Adrenal gland (tissue), 12 donors: ENCODE results near the gene SCGB1C1. TPM values are rescaled to one million over a fixed set of nuclear protein-coding genes. Genes with fewer than 3 reads are reported as not detected.
"Not testable (repeated sequence)": the region's sequence is repeated elsewhere in the genome, so short reads cannot be mapped to it uniquely, and the experiment has no call there.

Source experiments
- DNase-seq, 7 donors: peaks; one replicate each; pipeline ENCODE4 v3.0.0-alpha.2; 2019 to 2020
- H3K27ac ChIP-seq, 5 donors: fragments of 200-600 bp; sonication (generic) in 4 of 5; 1 replicate in 3 of 5; 2 replicates in 2 of 5; pipeline versions ENCODE4 v1.5.1 to v1.8.0; 2016 to 2020; ENCODE audit warnings: mild to moderate bottlenecking in 1 of 5
- H3K27me3 ChIP-seq: fragments of 200-600 bp; 2 replicates; pipeline ENCODE4 v1.8.0; 2021
- H3K36me3 ChIP-seq, 2 donors: fragments of 200-600 bp; replicated peaks in 1 of 2; 1 replicate in 1 of 2; 2 replicates in 1 of 2; pipeline versions ENCODE4 v1.5.1 to v1.8.0; 2018 to 2022
- H3K4me1 ChIP-seq, 2 donors: fragments of 200-600 bp; replicated peaks in 1 of 2; 1 replicate in 1 of 2; 2 replicates in 1 of 2; pipeline versions ENCODE4 v1.5.1 to v1.8.0; 2018 to 2021
- H3K4me3 ChIP-seq, 4 donors: fragments of 200-600 bp; sonication (generic) in 3 of 4; one replicate each; pipeline ENCODE4 v1.5.1; 2016 to 2018
- H3K9me3 ChIP-seq, 3 donors: fragments of 200-600 bp; sonication (generic) in 1 of 3; replicated peaks in 1 of 3; 1 replicate in 2 of 3; 2 replicates in 1 of 3; pipeline versions ENCODE4 v1.5.1 to v1.8.0; 2016 to 2021
- POLR2A ChIP-seq, 2 donors: fragments of 450-650 bp; IDR thresholded peaks; one replicate each; pipeline ENCODE4 v1.6.1; 2017; ENCODE audit warnings: antibody characterized with exemption in 2 of 2, mild to moderate bottlenecking in 2 of 2, moderate library complexity in 1 of 2
- WGBS, 4 donors: extraction: QIAGEN DNeasy Blood & Tissue Kit in 2 of 4; methylation state at CpG; one replicate each; pipeline versions ENCODE4 v1.1.5 to v1.1.7; 2013 to 2017; 5-methylcytosine and 5-hydroxymethylcytosine counted together
- intact Hi-C, 2 donors: fragments of 100-400 bp; cut with DNase I; formaldehyde crosslinking; loops; one replicate each; pipeline versions ENCODE4 v1.14.1 to v1.15.0; 2022 to 2023
- polyA plus RNA-seq, 3 donors: library from polyadenylated mRNA; stranded (reverse); fragments of 200-250 nt in 2 of 3; fragments of 350-450 nt in 1 of 3; fragmentation: Illumina TruSeq in 1 of 3; extraction: RNeasy Lipid Tissue Mini Kit (QIAGEN cat#74804) in 1 of 3; gene quantifications; one replicate each; pipeline ENCODE4 v1.2.3, GENCODE V29; 2013 to 2014
- total RNA-seq, 9 donors: library from RNA; depleted of rRNA in 4 of 9; stranded (reverse); fragments of >200 nt in 4 of 9; fragments of 120-200 nt in 1 of 9; fragmentation: NEBNext Ultra II Directional in 1 of 9; extraction: Animal tissue kit (Norgen Biotek cat#: 25700) in 1 of 9; gene quantifications; one replicate each; pipeline versions ENCODE4 v1.1.0 to v1.2.4, GENCODE V29; 2013 to 2023
- TF ChIP-seq, protein P1 (sequence below), 6 experiments: fragments of 450-650 bp in 4 of 6; fragments of 200-600 bp in 2 of 6; sonication (generic) in 1 of 6; IDR thresholded peaks; 1 replicate in 5 of 6; 2 replicates in 1 of 6; pipeline versions ENCODE4 v1.5.1 to v1.8.0; 2016 to 2021; ENCODE audit warnings: antibody characterized with exemption in 6 of 6, mild to moderate bottlenecking in 2 of 6, moderate library complexity in 1 of 6
- donor health status: healthy with polysubstance abuse.
- donor health status: Bipolar disorder and iron deficiency.
- donor health status: DM: yes; HTN: yes; CAD: no.
- donor health status: DM: no; HTN: no; CAD: no.
- donor health status: DM: no; HTN: no; CAD: no.
- donor health status: DM: yes; HTN: yes; CAD: no.

SCGB1C1 gene
- total and polyA plus RNA-seq, 12 donors, result not detected

DNA sequence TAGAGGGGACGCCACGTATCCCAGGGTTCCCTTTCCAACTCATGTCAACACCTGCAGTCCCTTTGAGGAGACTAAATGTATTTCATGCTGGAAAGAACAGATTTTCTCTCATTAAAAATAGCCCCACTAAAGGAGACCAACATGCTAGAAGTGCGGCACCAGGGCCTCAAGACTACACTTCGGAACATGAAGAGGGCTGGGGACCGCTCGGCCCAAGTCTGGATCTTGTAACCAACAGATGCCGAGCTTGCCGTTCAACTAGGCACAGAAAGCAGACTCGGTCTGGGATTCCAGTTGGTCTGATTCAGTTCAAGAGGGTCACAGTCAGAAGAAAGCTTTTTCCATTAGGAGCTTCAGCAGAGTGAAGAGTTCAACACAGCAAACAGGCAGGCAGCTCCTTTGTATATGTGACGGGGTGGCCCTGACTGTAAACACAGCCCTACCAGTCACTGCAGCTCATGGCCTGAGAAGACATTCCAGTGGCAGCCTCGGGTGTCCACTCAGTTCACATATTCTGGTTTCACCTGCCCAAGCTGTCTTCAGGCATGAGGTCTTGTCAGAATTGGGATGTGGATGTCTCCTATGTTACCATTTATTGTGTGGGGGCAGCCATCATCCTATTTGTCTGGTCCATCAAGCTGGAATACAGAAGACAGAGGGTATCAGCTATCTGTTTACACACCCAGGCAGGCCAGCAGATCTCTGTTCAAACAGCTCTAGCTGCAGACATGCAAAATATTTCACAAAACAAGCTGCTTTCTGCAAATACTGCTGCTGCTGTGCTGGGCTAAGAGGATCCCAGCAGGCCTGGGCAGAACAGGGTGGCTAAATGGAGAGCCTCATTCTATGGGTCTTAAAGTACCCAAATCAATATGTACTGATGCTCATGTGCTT, 23.4 kb downstream of the SCGB1C1 start:
- WGBS, 4 donors, result 88 to 92% (median 90%) methylated on average over 4 to 11 of the region's 11 CpGs
- H3K27ac ChIP-seq, result no peak overlapping the region
- no peak overlapping the region for H3K4me3 ChIP-seq
- TF ChIP-seq POLR2A (IDR thresholded peaks at IDR 0.05), result no peak
- TF ChIP-seq, protein P1, sequence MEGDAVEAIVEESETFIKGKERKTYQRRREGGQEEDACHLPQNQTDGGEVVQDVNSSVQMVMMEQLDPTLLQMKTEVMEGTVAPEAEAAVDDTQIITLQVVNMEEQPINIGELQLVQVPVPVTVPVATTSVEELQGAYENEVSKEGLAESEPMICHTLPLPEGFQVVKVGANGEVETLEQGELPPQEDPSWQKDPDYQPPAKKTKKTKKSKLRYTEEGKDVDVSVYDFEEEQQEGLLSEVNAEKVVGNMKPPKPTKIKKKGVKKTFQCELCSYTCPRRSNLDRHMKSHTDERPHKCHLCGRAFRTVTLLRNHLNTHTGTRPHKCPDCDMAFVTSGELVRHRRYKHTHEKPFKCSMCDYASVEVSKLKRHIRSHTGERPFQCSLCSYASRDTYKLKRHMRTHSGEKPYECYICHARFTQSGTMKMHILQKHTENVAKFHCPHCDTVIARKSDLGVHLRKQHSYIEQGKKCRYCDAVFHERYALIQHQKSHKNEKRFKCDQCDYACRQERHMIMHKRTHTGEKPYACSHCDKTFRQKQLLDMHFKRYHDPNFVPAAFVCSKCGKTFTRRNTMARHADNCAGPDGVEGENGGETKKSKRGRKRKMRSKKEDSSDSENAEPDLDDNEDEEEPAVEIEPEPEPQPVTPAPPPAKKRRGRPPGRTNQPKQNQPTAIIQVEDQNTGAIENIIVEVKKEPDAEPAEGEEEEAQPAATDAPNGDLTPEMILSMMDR (IDR thresholded peaks at IDR 0.05), result no peak
- intact Hi-C loops, result no loop called here
- DNase-seq, result peak in 4 of 7 donors; percentile 5 to 37 (median 14)
- H3K4me1 ChIP-seq, result no peaks in the 10 kb centered on the region
- H3K27me3 ChIP-seq, result no peaks in the 10 kb centered on the region
- H3K9me3 ChIP-seq, result no peaks in the 10 kb centered on the region
- H3K36me3 ChIP-seq, result peaks cover 0 to 41% of the 10 kb centered on the region in 2 donors

DNA sequence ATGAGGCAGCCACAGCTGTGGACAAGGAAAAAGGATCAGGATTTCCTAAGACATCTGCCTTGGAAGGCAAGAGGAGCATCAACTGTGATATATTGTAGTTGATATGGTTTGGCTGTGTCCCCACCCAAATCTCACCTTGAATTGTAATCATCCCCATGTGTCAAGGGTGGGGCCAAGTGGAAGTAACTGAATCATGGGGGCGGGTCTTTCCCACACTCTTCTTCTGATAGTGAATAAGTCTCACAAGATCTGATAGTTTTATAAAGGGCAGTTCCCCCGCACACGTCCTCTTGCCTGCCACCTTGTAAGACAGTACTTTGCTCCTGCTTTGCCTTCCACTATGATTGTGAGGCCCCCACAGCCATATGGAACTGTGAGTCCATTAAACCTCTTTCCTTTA, 24.8 kb downstream of the SCGB1C1 start:
- Histone ChIP-seq H3K9me3 (no peaks in the 10 kb centered on the region), H3K27ac (no peak overlapping the region), H3K4me3 (no peak overlapping the region), H3K27me3 (no peaks in the 10 kb centered on the region), H3K4me1 (no peaks in the 10 kb centered on the region), H3K36me3 (peaks cover 0 to 27% of the 10 kb centered on the region in 2 donors)
- intact Hi-C loops, result no loop called here
- 93 to 97% (median 95%) methylated on average over 3 of the region's 3 CpGs for WGBS, 4 donors
- DNase-seq, result peak in 2 of 7 donors; percentile 5 to 34
- TF ChIP-seq, protein P1 (IDR thresholded peaks at IDR 0.05), result no peak
- no peak for TF ChIP-seq POLR2A (IDR thresholded peaks at IDR 0.05)

- H3K27me3 ChIP-seq, result no peaks in the 10 kb centered on the region
- TF ChIP-seq POLR2A (IDR thresholded peaks at IDR 0.05), result no peak
- TF ChIP-seq, protein P1 (IDR thresholded peaks at IDR 0.05), result no peak
- no peak overlapping the region for H3K27ac ChIP-seq
- WGBS, 4 donors, result 91 to 93% (median 92%) methylated on average over 17 to 29 of the region's 29 CpGs
- H3K9me3 ChIP-seq, result no peaks in the 10 kb centered on the region
- no peaks in the 10 kb centered on the region for H3K4me1 ChIP-seq
- peaks cover 0 to 14% of the 10 kb centered on the region in 2 donors for H3K36me3 ChIP-seq
- intact Hi-C loops, result no loop called here
- no peak overlapping the region for H3K4me3 ChIP-seq
- peak in 2 of 7 donors; percentile 8 to 40 for DNase-seq
Observed at GRCh38 chr11:218815-219593, 26.1 kb downstream of the SCGB1C1 start.

DNA sequence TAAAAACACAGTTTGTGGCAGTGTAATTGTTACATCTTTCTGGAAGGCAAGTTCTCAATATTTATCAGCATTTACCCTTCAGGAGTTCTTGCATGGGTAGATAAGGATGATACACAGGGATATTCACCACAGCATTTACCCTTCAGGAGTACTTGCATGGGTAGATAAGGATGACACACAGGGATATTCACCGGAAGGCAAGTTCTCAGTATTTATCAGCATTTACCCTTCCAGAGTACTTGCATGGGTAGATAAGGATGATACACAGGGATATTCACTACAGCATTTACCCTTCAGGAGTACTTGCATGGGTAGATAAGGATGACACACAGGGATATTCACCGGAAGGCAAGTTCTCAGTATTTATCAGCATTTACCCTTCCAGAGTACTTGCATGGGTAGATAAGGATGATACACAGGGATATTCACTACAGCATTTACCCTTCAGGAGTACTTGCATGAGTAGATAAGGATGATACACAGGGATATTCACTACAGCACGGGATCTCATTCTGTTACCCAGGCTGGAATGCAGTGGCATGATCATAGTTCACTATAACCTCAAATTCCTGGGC, 27.9 kb downstream of the SCGB1C1 start:
- H3K36me3 ChIP-seq, H3K27ac ChIP-seq, H3K4me1 ChIP-seq, H3K9me3 ChIP-seq, DNase-seq, H3K27me3 ChIP-seq, intact Hi-C loops, H3K4me3 ChIP-seq: not testable (repeated sequence)
- 57 to 88% (median 79%) methylated on average over 2 to 3 of the region's 3 CpGs for WGBS, 4 donors
